Kidney tubule cell (primary cell): ENCODE results near the gene TEN1.

ENCODE experiments used
- DNase-seq: peaks from one replicate; pipeline ENCODE4 v3.0.0-alpha.2; 2018; ENCODE audit warnings: low spot score

Gene TEN1

DNA sequence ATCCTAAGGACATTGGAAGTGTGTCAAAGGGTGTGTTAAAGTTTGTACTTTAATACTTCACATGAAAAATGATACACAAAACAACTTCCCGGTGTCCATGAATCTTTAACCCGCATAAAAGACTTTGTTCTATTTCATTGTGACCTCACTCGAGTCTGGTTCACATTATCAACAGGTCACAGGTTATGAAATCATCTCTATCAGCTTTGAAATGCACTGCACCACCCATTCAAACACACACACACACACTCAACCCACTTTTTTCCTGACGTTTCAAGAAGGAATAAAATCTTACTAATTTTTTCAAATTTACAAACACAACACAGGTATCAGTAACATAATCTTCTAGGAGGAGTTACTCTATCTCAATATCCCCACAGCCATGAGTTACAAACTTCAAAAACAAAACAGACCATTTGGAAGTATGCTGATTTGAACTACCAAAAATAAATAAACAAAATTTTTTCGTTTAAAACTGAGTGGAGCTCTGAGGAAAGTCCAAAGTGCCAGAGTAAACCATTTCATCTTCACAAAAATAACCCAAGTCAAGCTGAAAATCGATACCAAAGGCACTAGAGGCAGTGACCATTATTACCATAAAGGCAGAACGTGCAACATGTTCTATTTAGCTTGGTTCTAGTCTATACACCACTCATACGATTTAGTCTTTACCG is 2.7 kb upstream of the TEN1 start:
- DNase-seq: peak; percentile 41

GRCh38 chr17:75979705-75980187 is 706 bp downstream of the TEN1 start:
- DNase-seq: no peak

DNA sequence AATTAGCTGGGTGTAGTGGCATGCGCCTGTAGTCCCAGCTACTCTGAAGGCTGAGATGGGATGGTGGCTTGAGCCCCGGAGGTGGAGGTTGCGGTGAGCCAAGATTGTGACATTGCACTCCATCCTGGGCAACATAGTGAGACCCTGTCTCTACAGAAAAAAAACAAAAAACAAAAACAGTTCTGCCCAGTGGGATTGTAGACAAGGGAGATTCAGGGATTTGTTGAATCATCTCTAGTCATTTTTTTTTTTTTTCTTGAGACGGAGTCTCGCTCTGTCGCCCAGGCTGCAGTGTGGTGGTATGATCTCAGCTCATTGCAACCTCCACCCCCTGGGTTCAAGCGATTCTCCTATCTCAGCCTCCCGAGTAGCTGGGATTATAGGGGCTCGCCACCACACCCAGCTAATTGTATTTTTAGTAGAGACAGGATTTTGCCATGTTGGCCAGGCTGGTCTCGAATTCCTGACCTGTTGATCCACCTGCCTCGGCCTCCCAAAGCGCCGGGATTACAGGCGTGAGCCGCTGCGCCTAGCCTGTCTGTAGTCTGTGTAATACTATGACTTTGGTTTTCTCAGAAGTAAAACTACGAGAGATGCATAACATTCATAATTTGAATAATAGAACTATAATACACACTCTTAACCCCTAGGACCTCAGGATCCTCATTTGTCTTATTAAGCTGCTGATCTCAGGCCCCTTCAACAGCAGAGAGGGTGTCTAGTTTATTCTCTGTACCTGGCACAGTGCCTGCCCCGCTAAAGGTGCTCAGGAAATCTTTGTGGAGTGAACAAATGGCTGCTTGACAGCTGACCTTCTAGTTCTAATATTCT is 1.4 kb downstream of the TEN1 start:
- peak; percentile 77 for DNase-seq

DNA sequence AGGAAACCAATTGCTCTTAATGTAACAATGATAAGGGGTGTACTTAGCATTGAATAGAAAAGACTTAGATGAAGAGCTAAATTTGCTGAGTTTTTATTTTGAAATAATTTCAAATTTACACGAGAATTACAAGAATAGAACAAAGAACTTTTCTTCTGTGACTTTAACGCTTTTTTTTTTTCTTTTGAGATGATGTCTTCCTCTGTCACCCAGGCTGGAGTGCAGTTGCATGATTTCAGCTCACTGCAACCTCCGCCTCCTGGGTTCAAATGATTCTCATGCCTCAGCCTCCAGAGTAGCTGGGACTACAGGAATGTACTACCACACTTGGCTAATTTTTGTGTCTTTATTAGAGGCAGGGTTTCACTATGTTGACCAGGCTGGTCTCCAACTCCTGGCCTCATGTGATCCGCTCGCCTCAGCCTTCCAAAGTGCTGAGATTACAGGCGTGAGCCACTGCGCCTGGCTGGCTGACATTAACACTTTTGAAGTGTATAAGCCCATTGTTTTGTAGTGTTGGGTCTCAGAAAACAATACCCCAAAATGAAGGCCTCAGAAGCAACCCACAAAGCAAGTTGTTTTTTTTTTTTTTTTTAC is 2.1 kb downstream of the TEN1 start:
- no peak for DNase-seq

GRCh38 chr17:75983501-75984181 is 4.6 kb downstream of the TEN1 start:
- peak; percentile 77 for DNase-seq

DNA sequence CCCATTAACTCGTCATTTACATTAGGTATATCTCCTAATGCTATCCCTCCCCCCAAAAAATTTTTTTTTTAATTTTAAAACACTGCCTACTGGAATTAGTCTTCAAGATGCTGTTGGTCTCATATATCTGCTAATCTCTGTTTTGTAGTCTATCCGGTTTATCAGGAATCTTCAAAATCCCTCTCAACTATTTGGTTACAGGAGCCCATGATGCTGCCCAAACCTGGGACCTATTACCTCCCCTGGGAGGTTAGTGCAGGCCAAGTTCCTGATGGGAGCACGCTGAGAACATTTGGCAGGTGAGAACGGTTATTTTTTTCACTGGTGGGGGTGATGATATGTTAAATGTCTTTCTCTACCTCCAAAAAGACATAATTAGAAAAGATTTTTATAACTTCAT is 6.9 kb downstream of the TEN1 start:
- no peak for DNase-seq

DNA sequence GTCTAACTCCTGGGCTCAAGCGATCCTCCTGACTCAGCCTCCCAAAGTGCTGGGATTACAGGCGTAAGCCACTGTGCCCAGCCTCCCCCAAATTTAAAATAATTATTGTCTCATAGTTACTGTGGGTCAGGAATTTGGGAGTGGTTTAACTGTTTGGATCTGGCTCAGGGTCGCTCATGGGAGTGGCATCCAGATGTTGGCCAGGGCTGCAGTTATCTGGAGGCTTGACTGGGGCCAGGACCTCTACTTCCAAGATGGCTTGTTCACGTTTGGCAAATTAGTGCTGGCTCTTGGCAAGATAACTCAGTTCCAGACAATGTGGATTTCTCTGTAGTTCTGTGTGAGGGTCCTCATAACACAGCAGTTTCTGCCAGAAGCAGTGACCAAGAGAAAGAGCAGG is 8.0 kb downstream of the TEN1 start:
- no peak for DNase-seq

DNA sequence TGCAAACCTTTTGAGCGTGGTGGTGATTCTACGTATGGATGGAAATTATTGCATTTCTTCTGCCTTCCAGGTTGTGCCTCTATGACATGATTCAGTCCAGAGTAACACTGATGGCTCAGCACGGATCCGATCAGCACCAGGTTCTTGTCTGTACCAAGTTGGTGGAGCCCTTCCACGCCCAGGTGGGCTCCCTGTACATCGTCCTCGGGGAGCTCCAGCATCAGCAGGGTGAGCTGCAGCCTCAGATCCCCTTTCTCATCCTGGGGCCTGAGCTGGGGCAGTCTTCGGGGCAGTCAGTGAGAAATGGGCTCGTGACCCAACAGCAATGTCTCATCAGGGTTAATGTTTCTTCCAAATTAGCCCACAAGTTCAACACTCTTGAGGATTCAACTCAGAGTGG is 12.4 kb downstream of the TEN1 start:
- no peak for DNase-seq

- DNase-seq: no peak
These were observed 15.8 kb downstream of the TEN1 start for GRCh38 chr17:75994802-75995370.

DNA sequence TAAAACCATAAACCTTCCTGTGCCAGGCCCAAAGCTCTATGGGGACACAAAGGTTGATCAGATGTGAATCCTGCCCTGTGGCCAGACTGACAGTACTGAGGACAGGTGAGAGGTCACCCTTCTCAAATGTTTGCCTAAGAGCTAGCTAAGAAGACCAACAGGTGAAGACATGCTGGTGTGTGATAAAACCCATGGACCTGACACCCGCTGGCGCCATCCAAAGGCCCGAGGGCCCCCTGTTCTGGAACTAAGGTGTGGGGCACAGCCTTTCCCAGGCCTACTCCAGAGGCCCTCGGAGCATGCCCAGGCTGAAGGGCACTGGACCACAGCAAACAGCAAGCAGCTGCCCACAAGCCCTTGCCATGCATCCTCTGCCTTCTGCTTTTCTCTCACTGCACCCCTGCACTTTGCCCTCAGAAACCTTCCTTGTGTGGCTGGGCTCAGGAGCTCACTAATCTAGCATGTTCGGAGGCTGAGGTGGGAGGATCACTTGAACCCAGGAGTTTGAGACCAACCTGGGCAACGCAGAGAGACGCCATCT is 16.4 kb downstream of the TEN1 start:
- DNase-seq: no peak

DNA sequence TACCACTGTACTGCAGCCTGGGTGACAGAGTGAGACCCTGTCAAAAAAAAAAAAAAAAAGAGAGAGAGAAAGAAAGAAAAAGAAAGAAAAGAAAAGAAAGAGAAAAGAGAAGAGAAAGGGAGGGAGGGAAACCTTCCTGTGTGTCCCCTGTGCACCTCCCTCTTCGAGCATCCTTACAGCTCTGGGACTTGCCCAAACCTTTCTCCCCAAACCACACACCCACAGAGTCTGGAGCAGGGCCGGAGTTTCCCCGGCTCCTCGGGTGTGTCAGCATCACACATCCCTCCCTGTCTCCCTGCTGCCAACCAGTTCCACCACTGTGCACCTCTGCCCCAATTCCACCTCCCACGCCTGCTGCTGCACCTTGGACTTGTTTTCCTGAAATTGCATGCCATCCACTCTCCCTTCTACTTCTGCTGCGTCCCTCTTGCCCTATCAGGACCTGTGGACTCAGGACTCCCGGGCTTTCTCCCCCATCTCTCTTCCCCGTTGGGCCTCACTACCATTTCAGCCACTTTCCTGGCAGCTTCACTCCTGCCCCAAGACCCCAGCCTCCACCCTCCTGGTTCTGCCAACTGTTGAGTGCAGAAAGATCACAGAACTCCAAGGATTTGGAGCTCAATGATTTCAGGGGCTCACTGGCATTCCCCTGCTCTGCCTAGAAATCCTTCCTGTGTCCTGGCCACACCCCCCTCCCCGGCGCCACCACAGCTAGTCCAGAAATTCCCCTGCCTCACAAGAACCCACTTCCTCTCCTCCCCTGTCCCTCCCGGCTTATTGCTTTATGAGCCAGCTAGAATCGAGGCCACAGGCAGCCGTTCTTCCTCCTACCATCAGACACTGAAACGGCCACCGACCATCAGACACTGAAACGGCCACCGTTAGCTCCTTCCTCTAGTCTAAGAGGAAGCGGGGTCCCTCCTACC is 17.9 kb downstream of the TEN1 start:
- DNase-seq: peak; percentile 79

DNA sequence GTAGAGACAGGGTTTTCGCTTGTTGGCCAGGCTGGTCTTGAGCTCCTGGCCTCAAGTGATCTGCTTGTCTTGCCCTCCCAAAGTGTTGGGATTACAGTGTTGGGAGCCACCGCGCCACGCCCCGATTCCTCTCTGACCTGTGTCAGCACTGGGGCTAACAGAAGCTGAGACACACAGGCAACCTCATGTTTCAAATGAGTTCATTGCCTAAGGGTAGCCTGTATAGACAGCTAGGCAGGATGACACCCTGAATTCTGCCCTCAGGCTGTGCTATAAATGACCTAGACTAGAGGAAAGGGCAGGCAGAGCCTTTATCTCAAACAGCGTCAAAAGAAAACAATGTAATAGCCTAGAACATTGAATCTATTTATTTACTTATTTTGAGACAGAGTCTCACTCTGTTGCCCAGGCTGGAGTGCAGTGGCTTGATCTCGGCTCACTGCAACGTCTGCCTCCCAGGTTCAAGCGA is 19.3 kb downstream of the TEN1 start:
- no peak for DNase-seq

DNA sequence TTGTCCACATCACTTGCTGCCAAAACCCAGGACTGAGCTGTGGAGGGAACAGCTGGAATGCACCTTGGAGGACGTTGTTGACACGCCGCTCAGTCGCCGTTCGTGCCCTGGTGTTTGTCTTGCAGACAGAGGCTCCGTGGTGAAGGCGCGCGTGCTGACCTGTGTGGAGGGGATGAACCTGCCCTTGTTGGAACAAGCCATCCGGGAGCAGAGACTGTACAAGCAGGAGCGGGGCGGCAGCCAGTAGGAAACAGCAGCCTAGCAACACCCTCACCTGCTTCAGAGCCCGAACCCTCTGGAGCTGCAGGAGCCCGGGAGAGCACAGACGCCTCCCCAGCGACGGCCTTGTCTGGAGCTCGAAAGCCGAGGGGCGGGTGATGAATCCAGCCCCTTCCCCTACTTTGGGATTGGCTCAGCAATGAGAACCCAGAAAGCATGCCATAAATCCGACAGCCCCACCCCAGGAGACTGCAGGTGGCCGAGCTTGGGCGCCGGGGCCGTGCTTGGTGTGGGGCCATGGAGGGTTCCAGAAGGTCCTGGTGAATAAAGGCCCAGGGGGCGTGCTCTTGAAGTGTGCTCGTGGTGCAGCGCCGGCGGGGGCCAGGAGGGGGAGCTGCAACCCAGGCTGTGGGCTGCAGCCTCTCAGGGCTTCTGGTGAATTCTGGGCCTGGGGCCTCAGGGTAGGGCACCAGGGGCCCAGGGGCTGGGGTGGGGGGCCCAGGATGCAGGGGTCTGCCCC is 21.1 kb downstream of the TEN1 start:
- DNase-seq: peak; percentile 48

DNA sequence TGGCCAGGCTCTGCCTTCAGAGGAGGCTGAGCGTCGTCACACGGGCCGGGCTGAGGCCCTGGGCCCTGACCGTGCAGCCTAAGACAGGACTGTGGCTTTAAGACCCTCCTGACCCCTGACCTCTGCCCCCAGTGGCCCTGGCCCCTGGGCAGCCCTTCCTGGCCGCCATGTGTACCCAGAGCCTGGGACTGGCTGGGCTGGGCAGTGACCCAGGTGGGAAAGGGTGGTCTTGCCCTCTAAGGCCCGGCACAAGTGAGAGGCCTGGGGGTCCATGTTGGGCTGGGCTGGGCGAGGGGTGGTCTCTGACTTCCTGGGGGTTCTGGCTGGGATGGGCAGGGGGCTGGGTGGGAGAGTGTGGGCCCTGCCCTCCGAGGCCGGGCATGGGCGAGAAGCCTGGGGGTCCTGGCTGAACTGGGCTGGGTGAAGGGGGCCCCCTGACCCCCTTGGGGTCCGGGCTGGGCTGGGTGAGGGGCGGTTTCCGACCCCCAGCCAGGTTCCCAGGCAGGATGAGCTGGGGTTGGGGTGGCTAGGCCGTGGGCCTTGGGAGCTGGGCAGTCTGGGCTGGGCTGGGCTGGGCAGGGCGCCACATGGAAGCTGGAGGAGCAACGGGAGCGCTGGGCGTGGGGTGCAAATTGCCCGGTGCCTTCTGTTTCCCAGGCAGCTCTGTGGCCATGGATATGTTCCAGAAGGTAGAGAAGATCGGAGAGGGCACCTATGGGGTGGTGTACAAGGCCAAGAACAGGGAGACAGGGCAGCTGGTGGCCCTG is 21.9 kb downstream of the TEN1 start, which contains the start of gene CDK3:
Gene CDK3, plus strand, starts transcription at position 101 of the 767 bp plus-strand sequence. Its CDS starts 571 bp downstream, at position 672.
- no peak for DNase-seq

DNA sequence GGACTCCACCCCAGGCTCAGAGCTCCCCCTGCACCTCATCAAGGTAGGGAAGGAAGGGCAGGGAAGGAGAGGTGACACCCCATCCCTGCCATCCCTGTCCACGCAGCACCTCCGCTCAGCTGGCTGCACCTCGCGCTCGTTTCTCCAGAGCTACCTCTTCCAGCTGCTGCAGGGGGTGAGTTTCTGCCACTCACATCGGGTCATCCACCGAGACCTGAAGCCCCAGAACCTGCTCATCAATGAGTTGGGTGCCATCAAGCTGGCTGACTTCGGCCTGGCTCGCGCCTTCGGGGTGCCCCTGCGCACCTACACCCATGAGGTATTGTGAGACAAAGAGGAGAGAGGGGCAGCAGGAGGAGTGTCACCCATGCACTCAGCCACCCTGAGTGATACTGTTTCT is 23.1 kb downstream of the TEN1 start:
- no peak for DNase-seq

GRCh38 chr17:76003915-76004314 is 24.9 kb downstream of the TEN1 start:
- no peak for DNase-seq

DNA sequence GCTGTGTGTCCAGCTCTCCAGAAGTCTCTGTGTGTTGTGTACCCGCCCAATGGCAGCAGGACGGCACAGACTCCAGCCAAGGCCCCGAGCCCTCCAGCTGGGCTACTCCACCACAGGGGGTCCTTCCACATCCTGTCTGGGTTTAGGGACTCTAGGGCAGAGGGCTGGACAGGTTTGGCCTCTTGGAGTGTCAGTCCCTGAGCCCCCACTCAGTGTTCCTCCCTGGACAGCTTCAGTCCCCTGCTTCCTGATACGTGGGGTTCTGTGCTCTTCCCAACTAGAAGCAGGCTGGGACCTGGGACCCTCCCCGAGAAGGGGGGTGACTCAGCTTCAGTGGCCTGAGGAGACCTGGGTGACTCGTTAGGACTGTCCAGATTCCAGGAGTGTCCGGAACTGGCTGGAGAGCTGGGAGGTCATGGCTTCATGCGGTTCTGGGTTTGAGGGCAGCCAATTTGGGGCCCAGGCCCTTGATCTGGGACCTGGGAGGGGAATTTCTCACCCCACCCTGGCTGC is 25.8 kb downstream of the TEN1 start:
- peak; percentile 50 for DNase-seq

DNA sequence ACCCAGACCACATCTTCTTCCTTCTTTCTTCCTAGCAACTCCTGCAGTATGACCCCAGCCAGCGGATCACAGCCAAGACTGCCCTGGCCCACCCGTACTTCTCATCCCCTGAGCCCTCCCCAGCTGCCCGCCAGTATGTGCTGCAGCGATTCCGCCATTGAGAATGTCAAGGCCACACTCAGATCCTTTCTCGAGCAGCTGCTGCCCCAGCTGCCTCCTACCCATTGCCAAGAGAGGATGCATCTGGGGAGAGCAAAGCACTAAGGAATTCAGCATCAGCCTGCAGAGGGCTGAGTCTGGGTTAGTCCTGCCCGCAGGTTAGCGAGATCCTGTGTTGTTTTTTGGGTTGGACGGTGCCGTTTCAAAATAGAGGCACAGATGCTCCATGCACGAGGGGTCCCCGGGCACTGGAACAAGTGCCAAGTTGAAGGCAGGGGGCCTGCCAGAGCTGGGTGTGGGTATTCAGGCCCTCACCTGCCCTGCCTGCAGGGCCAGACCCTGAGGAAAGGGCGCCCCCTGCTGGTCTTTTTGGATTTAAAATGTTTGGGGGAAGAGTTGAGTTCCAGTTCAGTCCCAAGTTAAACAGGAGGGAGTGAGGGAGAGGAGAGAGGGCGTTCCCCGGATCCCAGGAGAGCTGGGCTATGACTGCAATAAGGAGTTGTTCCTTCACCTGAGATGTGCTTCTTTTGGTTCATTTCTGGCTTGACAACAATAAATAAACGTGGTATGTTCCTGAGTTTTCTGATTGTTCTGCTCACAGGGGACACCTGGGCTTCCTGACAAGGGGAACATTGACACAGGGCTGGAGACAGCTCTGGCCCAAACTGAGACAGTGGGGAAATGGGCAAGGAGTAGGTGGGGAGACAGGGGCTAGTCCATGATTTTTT is 26.5 kb downstream of the TEN1 start:
- peak; percentile 73 for DNase-seq
